SK-N-SH (cell line): ENCODE measurements around the gene CKAP4. TPM values are rescaled to one million over a fixed set of nuclear protein-coding genes. Genes with fewer than 3 reads are reported as not detected.

Experiments
- CTCF ChIA-PET: fragments of 300-600, 350-600 bp; formaldehyde crosslinking; extraction: SDS; loops from one replicate; lab custom pipeline; 2021; lab: Yijun Ruan, JAX
- POLR2A ChIA-PET: fragments of 350-600 bp; sonication (Branson Sonifier 250); formaldehyde crosslinking; extraction: SDS; loops from one replicate; lab custom pipeline; 2020; ENCODE audit warnings: antibody characterized with exemption, inconsistent platforms; lab: Yijun Ruan, JAX
- DNase-seq: peaks from one replicate; pipeline ENCODE4 v3.0.0; 2012
- H2AFZ ChIP-seq: fragments of 200-600 bp; sonication (generic); 2 replicates; pipeline ENCODE4 v1.8.1; 2016; ENCODE audit warnings: antibody characterized with exemption, mild to moderate bottlenecking, low read depth
- H3F3A ChIP-seq: fragments of 200-600 bp; sonication (generic); replicated peaks from 2 replicates; pipeline ENCODE3; 2016; ENCODE audit warnings: antibody characterized with exemption, mild to moderate bottlenecking; ENCODE audit not compliant: insufficient read depth
- H3K27ac ChIP-seq, 2 experiments: fragments of 200-500 bp in 1 of 2; fragments of 200-600 bp in 1 of 2; sonication (Bioruptor generic) in 1 of 2; sonication (generic), shearing (Covaris generic) in 1 of 2; 2 replicates each; pipeline versions ENCODE4 v1.5.1 to v1.6.1; 2014 to 2016; ENCODE audit warnings: low read depth in 2 of 2, inconsistent platforms in 1 of 2, low read length in 1 of 2, mild to moderate bottlenecking in 1 of 2, mixed read lengths in 1 of 2
- H3K27me3 ChIP-seq: fragments of 200-600 bp; sonication (generic), shearing (Covaris generic); 2 replicates; pipeline ENCODE4 v1.6.1; 2016; ENCODE audit warnings: mixed run types; ENCODE audit not compliant: insufficient read depth
- H3K36me3 ChIP-seq, 2 experiments: fragments of 200-500 bp in 1 of 2; fragments of 200-600 bp in 1 of 2; sonication (Bioruptor generic) in 1 of 2; sonication (generic) in 1 of 2; replicated peaks in 1 of 2; 2 replicates each; pipeline versions ENCODE3 to v1.5.1; 2014 to 2016; ENCODE audit warnings: low read length in 1 of 2, mild to moderate bottlenecking in 1 of 2; ENCODE audit not compliant: insufficient read depth in 2 of 2, control insufficient read depth in 1 of 2
- H3K4me1 ChIP-seq, 2 experiments: fragments of 200-500 bp in 1 of 2; fragments of 200-600 bp in 1 of 2; sonication (Bioruptor generic) in 1 of 2; sonication (generic), shearing (Covaris generic) in 1 of 2; 2 replicates each; pipeline versions ENCODE4 v1.5.1 to v1.6.1; 2014 to 2016; ENCODE audit warnings: low read depth in 1 of 2, low read length in 1 of 2, mixed run types in 1 of 2; ENCODE audit not compliant: insufficient read depth in 2 of 2, control insufficient read depth in 1 of 2
- H3K4me2 ChIP-seq: fragments of 200-600 bp; sonication (generic), shearing (Covaris generic); 2 replicates; pipeline ENCODE4 v1.6.1; 2017; ENCODE audit warnings: mixed run types
- H3K4me3 ChIP-seq, 2 experiments: fragments of 200-500 bp in 1 of 2; fragments of 200-600 bp in 1 of 2; sonication (Bioruptor generic) in 1 of 2; sonication (generic), shearing (Covaris generic) in 1 of 2; 2 replicates each; pipeline versions ENCODE4 v1.5.1 to v1.8.1; 2014 to 2016; ENCODE audit warnings: low read depth in 2 of 2, inconsistent platforms in 1 of 2, low read length in 1 of 2, mild to moderate bottlenecking in 1 of 2, mixed read lengths in 1 of 2, moderate library complexity in 1 of 2
- H3K79me2 ChIP-seq: fragments of 200-600 bp; sonication (generic); 2 replicates; pipeline ENCODE4 v1.8.1; 2017; ENCODE audit warnings: mild to moderate bottlenecking; ENCODE audit not compliant: insufficient read depth
- H3K9ac ChIP-seq: fragments of 200-600 bp; sonication (generic); 2 replicates; pipeline ENCODE4 v1.6.1; 2017; ENCODE audit warnings: mixed run types
- H3K9me2 ChIP-seq: fragments of 200-600 bp; sonication (generic); 2 replicates; pipeline ENCODE4 v1.6.1; 2017; ENCODE audit warnings: mixed run types
- H3K9me3 ChIP-seq: fragments of 200-600 bp; sonication (generic); 2 replicates; pipeline ENCODE4 v1.6.1; 2017; ENCODE audit warnings: mixed run types, mild to moderate bottlenecking, moderate library complexity
- H4K20me1 ChIP-seq: fragments of 200-600 bp; sonication (generic); 2 replicates; pipeline ENCODE4 v1.6.1; 2017; ENCODE audit warnings: mild to moderate bottlenecking, mixed run types; ENCODE audit not compliant: insufficient read depth
- EP300 ChIP-seq, 2 experiments: IDR thresholded peaks; 2 replicates each; pipeline versions ENCODE4 v1.4.0 to v1.6.1; 2012; ENCODE audit warnings: borderline replicate concordance in 1 of 2, low read depth in 1 of 2, low read length in 1 of 2
- FOSL2 ChIP-seq: IDR thresholded peaks from 2 replicates; pipeline ENCODE4 v1.4.0; 2012; ENCODE audit warnings: low read depth, mild to moderate bottlenecking, moderate library complexity, borderline replicate concordance
- FOXM1 ChIP-seq: IDR thresholded peaks from 2 replicates; pipeline ENCODE4 v1.4.0; 2012; ENCODE audit warnings: low read depth, mild to moderate bottlenecking
- GATA2 ChIP-seq: sonication (generic); formaldehyde crosslinking; IDR thresholded peaks from 2 replicates; pipeline ENCODE4 v1.5.0; 2020; ENCODE audit warnings: mild to moderate bottlenecking, missing genetic modification reagents
- JUND ChIP-seq: IDR thresholded peaks from 2 replicates; pipeline ENCODE4 v1.4.0; 2012
- RAD21 ChIP-seq: IDR thresholded peaks from 2 replicates; pipeline ENCODE4 v1.6.1; 2012; ENCODE audit warnings: mild to moderate bottlenecking, low read length
- RCOR1 ChIP-seq: fragments of 150-350 bp; IDR thresholded peaks from 2 replicates; pipeline ENCODE4 v1.6.1; 2017; ENCODE audit warnings: antibody characterized with exemption, low read length
- RFX5 ChIP-seq: IDR thresholded peaks from 2 replicates; pipeline ENCODE4 v1.6.1; 2012; ENCODE audit warnings: mild to moderate bottlenecking, improper control_type of control experiment, low read length
- RXRA ChIP-seq: IDR thresholded peaks from 2 replicates; pipeline ENCODE4 v1.4.0; 2012; ENCODE audit warnings: low read depth, mild to moderate bottlenecking, borderline replicate concordance
- SIN3A ChIP-seq: IDR thresholded peaks from 2 replicates; pipeline ENCODE4 v1.6.1; 2012; ENCODE audit warnings: low read depth, mild to moderate bottlenecking, low read length, moderate library complexity, borderline replicate concordance
- SMC3 ChIP-seq: IDR thresholded peaks from 2 replicates; pipeline ENCODE4 v1.6.1; 2012; ENCODE audit warnings: low read depth, low read length, improper control_type of control experiment
- TAF1 ChIP-seq: IDR thresholded peaks from 2 replicates; pipeline ENCODE4 v1.6.1; 2012; ENCODE audit warnings: low read depth, mild to moderate bottlenecking, low read length, moderate library complexity, borderline replicate concordance
- TEAD4 ChIP-seq: IDR thresholded peaks from 2 replicates; pipeline ENCODE4 v1.4.0; 2012; ENCODE audit warnings: mild to moderate bottlenecking, borderline replicate concordance; ENCODE audit not compliant: insufficient read depth
- YY1 ChIP-seq: IDR thresholded peaks from 2 replicates; pipeline ENCODE4 v1.4.0; 2012; ENCODE audit warnings: low read depth, mild to moderate bottlenecking
- WGBS: methylation state at CpG from one replicate; pipeline ENCODE4 v1.1.6; 2017; ENCODE audit warnings: low lambda C conversion rate; 5-methylcytosine and 5-hydroxymethylcytosine counted together
- polyA plus RNA-seq, 3 experiments: library from polyadenylated mRNA; depleted of rRNA; stranded (reverse); fragments of >200 nt; gene quantifications; 2 replicates each; pipeline ENCODE4 v1.2.3, GENCODE V29; 2012
- TF ChIP-seq, protein P1 (sequence below): IDR thresholded peaks from 2 replicates; pipeline ENCODE4; 2012
- TF ChIP-seq, protein P2 (sequence below): fragments of 150-350 bp; IDR thresholded peaks from 2 replicates; pipeline ENCODE4 v1.6.1; 2016; ENCODE audit warnings: mild to moderate bottlenecking, low read depth, low read length
- TF ChIP-seq, protein P3 (sequence below): IDR thresholded peaks from 2 replicates; pipeline ENCODE4 v1.4.0; 2012; ENCODE audit warnings: low read depth, borderline replicate concordance
- TF ChIP-seq, protein P4 (sequence below): fragments of 150-350 bp; IDR thresholded peaks from 2 replicates; pipeline ENCODE4 v1.6.1; 2017; ENCODE audit warnings: antibody characterized with exemption, low read length, low read depth, borderline replicate concordance

The CKAP4 gene
- polyA plus RNA-seq, 1 of the 3 experiments (the other 2 are of a cell fraction), result 113 TPM

DNA sequence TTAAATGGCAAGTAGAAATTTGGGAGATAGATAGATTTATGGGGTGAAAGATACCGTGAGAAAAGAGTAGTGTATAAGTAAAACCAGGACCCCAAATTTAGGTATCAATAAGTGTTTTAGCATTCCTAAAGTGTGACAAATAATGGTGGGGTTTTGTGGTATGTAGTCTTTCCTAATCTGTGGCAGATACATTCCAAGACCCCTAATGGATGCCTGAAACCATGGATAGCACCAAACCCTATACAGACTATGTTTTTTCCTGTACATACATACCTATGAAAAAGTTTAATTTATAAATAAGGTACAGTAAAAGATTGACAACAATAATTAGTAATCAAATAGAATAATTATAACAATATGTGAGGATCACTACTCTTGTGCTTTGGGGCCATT, 40.3 kb upstream of the CKAP4 start:
- 100% methylated on average over 1 of the region's 1 CpG for WGBS
- no peak for TF ChIP-seq FOXM1
- no peak for TF ChIP-seq SMC3
- TF ChIP-seq, protein P1, sequence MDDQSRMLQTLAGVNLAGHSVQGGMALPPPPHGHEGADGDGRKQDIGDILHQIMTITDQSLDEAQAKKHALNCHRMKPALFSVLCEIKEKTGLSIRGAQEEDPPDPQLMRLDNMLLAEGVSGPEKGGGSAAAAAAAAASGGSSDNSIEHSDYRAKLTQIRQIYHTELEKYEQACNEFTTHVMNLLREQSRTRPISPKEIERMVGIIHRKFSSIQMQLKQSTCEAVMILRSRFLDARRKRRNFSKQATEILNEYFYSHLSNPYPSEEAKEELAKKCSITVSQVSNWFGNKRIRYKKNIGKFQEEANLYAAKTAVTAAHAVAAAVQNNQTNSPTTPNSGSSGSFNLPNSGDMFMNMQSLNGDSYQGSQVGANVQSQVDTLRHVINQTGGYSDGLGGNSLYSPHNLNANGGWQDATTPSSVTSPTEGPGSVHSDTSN, result no peak
- TF ChIP-seq RAD21, result no peak
- no peak for TF ChIP-seq RFX5
- TF ChIP-seq JUND, result no peak
- no peak for TF ChIP-seq YY1
- TF ChIP-seq EP300 (IDR thresholded peaks at IDR 0.05; ENCODE audit: borderline replicate concordance in 1 of 2, low read depth in 1 of 2, low read length in 1 of 2), result no peak
- no peak for TF ChIP-seq GATA2 (CRISPR knock-in tag)
- TF ChIP-seq, protein P2, sequence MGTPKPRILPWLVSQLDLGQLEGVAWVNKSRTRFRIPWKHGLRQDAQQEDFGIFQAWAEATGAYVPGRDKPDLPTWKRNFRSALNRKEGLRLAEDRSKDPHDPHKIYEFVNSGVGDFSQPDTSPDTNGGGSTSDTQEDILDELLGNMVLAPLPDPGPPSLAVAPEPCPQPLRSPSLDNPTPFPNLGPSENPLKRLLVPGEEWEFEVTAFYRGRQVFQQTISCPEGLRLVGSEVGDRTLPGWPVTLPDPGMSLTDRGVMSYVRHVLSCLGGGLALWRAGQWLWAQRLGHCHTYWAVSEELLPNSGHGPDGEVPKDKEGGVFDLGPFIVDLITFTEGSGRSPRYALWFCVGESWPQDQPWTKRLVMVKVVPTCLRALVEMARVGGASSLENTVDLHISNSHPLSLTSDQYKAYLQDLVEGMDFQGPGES, result no peak
- TF ChIP-seq, protein P3, sequence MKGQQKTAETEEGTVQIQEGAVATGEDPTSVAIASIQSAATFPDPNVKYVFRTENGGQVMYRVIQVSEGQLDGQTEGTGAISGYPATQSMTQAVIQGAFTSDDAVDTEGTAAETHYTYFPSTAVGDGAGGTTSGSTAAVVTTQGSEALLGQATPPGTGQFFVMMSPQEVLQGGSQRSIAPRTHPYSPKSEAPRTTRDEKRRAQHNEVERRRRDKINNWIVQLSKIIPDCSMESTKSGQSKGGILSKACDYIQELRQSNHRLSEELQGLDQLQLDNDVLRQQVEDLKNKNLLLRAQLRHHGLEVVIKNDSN, result no peak
- no peak for TF ChIP-seq RXRA
- no peak for TF ChIP-seq SIN3A
- TF ChIP-seq FOSL2, result no peak
- ChIA-PET POLR2A (no interaction called here), CTCF (no interaction called here)
- Histone ChIP-seq H4K20me1 (no peaks in the 10 kb centered on the region), H3K4me2 (no peak overlapping the region), H3K4me1 (peaks cover 0 to 4% of the 10 kb centered on the region in 2 experiments; a peak in 2 of 4 replicates), H3K36me3 (no peaks in the 10 kb centered on the region), H3K9me3 (no peaks in the 10 kb centered on the region), H3K4me3 (no peak overlapping the region), H3K27ac (peak overlapping the region in 1 of 2 experiments; percentile 89; a peak in 2 of 4 replicates), H2AFZ (no peak overlapping the region; the same call in 1 of the 2 replicates), H3K79me2 (no peaks in the 10 kb centered on the region), H3K9me2 (no peaks in the 10 kb centered on the region), H3K9ac (no peak overlapping the region), H3F3A (peaks cover 9% of the 10 kb centered on the region), H3K27me3 (no peaks in the 10 kb centered on the region)
- DNase-seq, result no peak

DNA sequence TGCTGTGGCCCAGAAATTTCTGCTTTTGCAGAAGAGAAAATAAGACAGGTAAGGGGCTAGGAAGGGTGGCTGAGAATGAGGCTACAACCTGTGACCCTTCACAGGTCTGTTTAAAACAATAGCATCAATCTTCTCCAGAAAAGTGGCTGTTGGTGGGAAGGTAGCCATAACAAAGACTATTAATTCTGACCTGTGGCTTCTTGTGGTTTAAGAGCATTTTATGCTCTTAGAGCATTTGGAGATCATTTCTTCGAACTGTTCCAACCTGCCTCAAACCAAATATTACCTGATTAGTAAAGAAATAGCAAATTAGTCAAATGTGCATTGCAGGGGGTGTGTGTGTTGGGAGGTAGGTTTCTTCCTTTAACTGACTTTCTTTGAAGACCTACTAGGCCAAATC, 39.5 kb upstream of the CKAP4 start:
- no peak overlapping the region for H3K4me3 ChIP-seq
- peaks cover 0 to 4% of the 10 kb centered on the region in 2 experiments; a peak in 2 of 4 replicates for H3K4me1 ChIP-seq
- H3F3A ChIP-seq, result peaks cover 9% of the 10 kb centered on the region
- H2AFZ ChIP-seq, result no peak overlapping the region
- H3K9me2 ChIP-seq, result no peaks in the 10 kb centered on the region
- POLR2A ChIA-PET, result no interaction called here
- H3K79me2 ChIP-seq, result no peaks in the 10 kb centered on the region
- no peak overlapping the region for H3K4me2 ChIP-seq
- CTCF ChIA-PET, result no interaction called here
- WGBS, result 83% methylated on average over 1 of the region's 1 CpG
- no peaks in the 10 kb centered on the region for H3K9me3 ChIP-seq
- TF ChIP-seq FOSL2 (no peak), TAF1 (no peak), TEAD4 (no peak), RCOR1 (no peak)
- TF ChIP-seq, protein P4, sequence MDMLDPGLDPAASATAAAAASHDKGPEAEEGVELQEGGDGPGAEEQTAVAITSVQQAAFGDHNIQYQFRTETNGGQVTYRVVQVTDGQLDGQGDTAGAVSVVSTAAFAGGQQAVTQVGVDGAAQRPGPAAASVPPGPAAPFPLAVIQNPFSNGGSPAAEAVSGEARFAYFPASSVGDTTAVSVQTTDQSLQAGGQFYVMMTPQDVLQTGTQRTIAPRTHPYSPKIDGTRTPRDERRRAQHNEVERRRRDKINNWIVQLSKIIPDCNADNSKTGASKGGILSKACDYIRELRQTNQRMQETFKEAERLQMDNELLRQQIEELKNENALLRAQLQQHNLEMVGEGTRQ, result no peak
- TF ChIP-seq, protein P3, result no peak
- TF ChIP-seq, protein P1, result no peak
- H3K27me3 ChIP-seq, result no peaks in the 10 kb centered on the region
- DNase-seq, result no peak
- H3K36me3 ChIP-seq, result no peaks in the 10 kb centered on the region
- H3K9ac ChIP-seq, result no peak overlapping the region
- no peak overlapping the region for H3K27ac ChIP-seq
- no peaks in the 10 kb centered on the region for H4K20me1 ChIP-seq
